CD4-positive, alpha-beta T cell treated with Interleukin-15 for 4 hours (primary cell): ENCODE results near the gene LCT.

ENCODE experiments used
- DNase-seq: peaks from one replicate; pipeline ENCODE4 v3.0.0-alpha.2; 2020; ENCODE audit warnings: low spot score

Gene LCT

DNA sequence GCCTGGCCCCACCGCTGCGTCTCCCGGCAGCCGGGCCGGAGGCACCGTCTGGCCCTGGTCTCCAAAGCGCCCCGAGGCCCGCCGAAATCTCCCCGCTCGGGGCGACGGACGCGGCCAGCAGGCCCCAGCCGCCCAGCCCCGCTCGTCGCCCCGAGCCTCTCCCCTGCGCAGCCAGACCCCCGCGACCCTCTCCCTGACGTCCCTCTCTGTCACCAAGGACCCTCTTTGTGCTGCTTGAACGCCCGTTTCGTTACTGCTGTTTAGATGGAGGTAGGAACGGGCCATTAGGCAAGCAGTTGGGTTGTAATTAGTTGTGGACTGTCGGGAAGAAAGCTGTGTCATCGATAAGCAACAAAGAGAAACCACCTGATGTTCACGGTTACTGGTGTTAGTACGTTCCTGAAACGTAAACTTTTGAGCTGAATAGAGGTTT lies 94.6 kb downstream of the LCT start:
- peak; percentile 46 for DNase-seq

GRCh38 chr2:135741395-135742324 lies 95.3 kb downstream of the LCT start, which contains the start of gene UBXN4:
UBXN4 (plus strand) TSS chr2:135741855; CDS start chr2:135741930, 75 bp downstream.
- peak; percentile 96 for DNase-seq

GRCh38 chr2:135741043-135741394 lies 96.0 kb downstream of the LCT start:
- no peak for DNase-seq

- no peak for DNase-seq
Measured at GRCh38 chr2:135740206-135740605, 96.8 kb downstream of the LCT start.
